HG03469 (cell line): Measurements from ENCODE around the gene OGFOD1.
A peak's percentile ranks its signal among the peaks of the same experiment; 100 is the strongest.
"Not testable (repeated sequence)": the region's sequence is repeated elsewhere in the genome, so short reads cannot be mapped to it uniquely, and the experiment has no call there.

ENCODE experiments used
- ATAC-seq: cut with Tn5 transposase; IDR thresholded peaks from one replicate; pipeline ENCODE4 v1.9.1; 2021; ENCODE audit warnings: mild to moderate bottlenecking, moderate library complexity, moderate number of reproducible peaks; ENCODE audit not compliant: unreplicated experiment

Gene OGFOD1

GRCh38 chr16:56479469-56479868 is 28.1 kb downstream of the OGFOD1 start:
- no peak for ATAC-seq

GRCh38 chr16:56480776-56481467 is 29.6 kb downstream of the OGFOD1 start:
- ATAC-seq, result no peak

GRCh38 chr16:56481468-56482122 is 30.2 kb downstream of the OGFOD1 start:
- ATAC-seq, result no peak

GRCh38 chr16:56482683-56483236 is 31.4 kb downstream of the OGFOD1 start:
- no peak for ATAC-seq

- ATAC-seq, result no peak
Observed at GRCh38 chr16:56483394-56483793, 32.0 kb downstream of the OGFOD1 start.

GRCh38 chr16:56488035-56488434 is 36.7 kb downstream of the OGFOD1 start:
- ATAC-seq, result no peak

- not testable (repeated sequence) for ATAC-seq
Observed at GRCh38 chr16:56488868-56489267, 37.5 kb downstream of the OGFOD1 start.

- no peak for ATAC-seq
Observed at GRCh38 chr16:56491657-56492261, 40.4 kb downstream of the OGFOD1 start.

GRCh38 chr16:56493126-56493525 is 41.8 kb downstream of the OGFOD1 start:
- no peak for ATAC-seq

GRCh38 chr16:56493815-56494214 is 42.5 kb downstream of the OGFOD1 start:
- ATAC-seq, result no peak

- no peak for ATAC-seq
Observed at GRCh38 chr16:56505181-56505580, 53.8 kb downstream of the OGFOD1 start.

- no peak for ATAC-seq
Observed at GRCh38 chr16:56506941-56507340, 55.6 kb downstream of the OGFOD1 start.

- ATAC-seq, result no peak
Observed at GRCh38 chr16:56510544-56510943, 59.2 kb downstream of the OGFOD1 start.

GRCh38 chr16:56512025-56512424 is 60.7 kb downstream of the OGFOD1 start:
- ATAC-seq, result no peak

GRCh38 chr16:56513091-56513490 is 61.7 kb downstream of the OGFOD1 start:
- no peak for ATAC-seq

- no peak for ATAC-seq
Observed at GRCh38 chr16:56513972-56514371, 62.6 kb downstream of the OGFOD1 start.

GRCh38 chr16:56514845-56515244 is 63.5 kb downstream of the OGFOD1 start:
- no peak for ATAC-seq

- ATAC-seq, result no peak
Observed at GRCh38 chr16:56515665-56516064, 64.3 kb downstream of the OGFOD1 start.

- ATAC-seq, result no peak
Observed at GRCh38 chr16:56517206-56517605, 65.9 kb downstream of the OGFOD1 start.

GRCh38 chr16:56518425-56518824 is 67.1 kb downstream of the OGFOD1 start:
- no peak for ATAC-seq

- peak; percentile 59 for ATAC-seq
Observed at GRCh38 chr16:56519459-56520250, 68.3 kb downstream of the OGFOD1 start, which contains the start of gene BBS2. Gene BBS2 (minus strand): TSS chr16:56520024. CDS start chr16:56519862, 162 bp downstream.
